Right lobe of liver (tissue), 4 donors: ENCODE measurements around the gene PPFIA4.

Source experiments
- POLR2A ChIP-seq: fragments of 450-650 bp; IDR thresholded peaks from one replicate; pipeline ENCODE4 v1.6.1; 2017; ENCODE audit warnings: antibody characterized with exemption, mild to moderate bottlenecking
- TF ChIP-seq, protein P1 (sequence below), 4 donors: fragments of 200-600 bp in 3 of 4; fragments of 450-650 bp in 1 of 4; IDR thresholded peaks; one replicate each; pipeline versions ENCODE4 v1.5.1 to v1.8.0; 2016 to 2022; ENCODE audit warnings: antibody characterized with exemption in 4 of 4, mild to moderate bottlenecking in 2 of 4
- donor health status: DM: no; HTN: no; CAD: no.
- donor health status: DM: no; HTN: no; CAD: no.
- donor health status: DM: no; HTN: yes; CAD: no.

DNA sequence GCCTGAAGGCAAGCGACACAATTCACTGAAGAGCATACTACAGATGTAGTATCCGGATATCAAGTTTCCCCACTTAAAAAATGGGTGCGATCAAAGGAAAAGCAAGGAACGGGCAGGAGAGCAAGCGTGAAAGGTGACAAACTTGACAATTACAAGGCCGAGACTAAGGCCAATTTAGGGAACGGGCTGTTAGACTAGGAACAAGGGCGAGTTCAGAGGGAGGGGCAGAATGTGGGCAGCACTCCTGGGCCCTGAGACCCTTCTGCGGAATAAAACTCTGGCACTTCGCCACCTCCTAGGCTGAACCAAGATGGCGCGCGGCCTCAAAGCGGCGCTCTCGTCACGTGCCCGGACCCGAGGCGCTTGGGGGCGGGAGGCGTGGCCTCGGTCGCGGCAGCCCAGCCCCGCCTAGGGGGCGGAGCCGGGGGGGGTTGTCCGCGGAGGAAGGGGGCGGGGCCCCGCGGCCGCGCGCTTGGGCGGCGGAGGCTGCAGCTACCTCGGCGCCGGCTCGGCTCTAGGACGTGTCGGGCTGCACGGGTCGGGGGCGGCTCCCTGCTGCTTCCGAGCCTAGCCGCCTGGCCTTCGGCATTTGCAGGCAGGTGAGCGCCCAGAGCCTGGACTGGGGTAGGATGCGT is at the start of gene PPFIA4:
- TF ChIP-seq POLR2A, result no peak
- TF ChIP-seq, protein P1, sequence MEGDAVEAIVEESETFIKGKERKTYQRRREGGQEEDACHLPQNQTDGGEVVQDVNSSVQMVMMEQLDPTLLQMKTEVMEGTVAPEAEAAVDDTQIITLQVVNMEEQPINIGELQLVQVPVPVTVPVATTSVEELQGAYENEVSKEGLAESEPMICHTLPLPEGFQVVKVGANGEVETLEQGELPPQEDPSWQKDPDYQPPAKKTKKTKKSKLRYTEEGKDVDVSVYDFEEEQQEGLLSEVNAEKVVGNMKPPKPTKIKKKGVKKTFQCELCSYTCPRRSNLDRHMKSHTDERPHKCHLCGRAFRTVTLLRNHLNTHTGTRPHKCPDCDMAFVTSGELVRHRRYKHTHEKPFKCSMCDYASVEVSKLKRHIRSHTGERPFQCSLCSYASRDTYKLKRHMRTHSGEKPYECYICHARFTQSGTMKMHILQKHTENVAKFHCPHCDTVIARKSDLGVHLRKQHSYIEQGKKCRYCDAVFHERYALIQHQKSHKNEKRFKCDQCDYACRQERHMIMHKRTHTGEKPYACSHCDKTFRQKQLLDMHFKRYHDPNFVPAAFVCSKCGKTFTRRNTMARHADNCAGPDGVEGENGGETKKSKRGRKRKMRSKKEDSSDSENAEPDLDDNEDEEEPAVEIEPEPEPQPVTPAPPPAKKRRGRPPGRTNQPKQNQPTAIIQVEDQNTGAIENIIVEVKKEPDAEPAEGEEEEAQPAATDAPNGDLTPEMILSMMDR (IDR thresholded peaks at IDR 0.05), result peak in 1 of 4 donors; percentile 13
